HepG2 (cell line): ENCODE measurements around the gene TOP1. TPM values are rescaled to one million over a fixed set of nuclear protein-coding genes. Genes with fewer than 3 reads are reported as not detected.
A peak's percentile ranks its signal among the peaks of the same experiment; 100 is the strongest.

Experiments
- ARHGAP35 ChIP-seq: sonication (generic); formaldehyde crosslinking; IDR thresholded peaks from 2 replicates; pipeline ENCODE4 v1.9.0; 2022; ENCODE audit warnings: mild to moderate bottlenecking, inconsistent platforms, moderate library complexity, missing genetic modification reagents, borderline replicate concordance
- PITX1 ChIP-seq: sonication (generic); formaldehyde crosslinking; IDR thresholded peaks from 2 replicates; pipeline ENCODE4 v1.5.1; 2020; ENCODE audit warnings: mild to moderate bottlenecking, missing genetic modification reagents
- SOX13 ChIP-seq, 3 experiments: fragments of 450-650 bp in 1 of 3; sonication (generic) in 1 of 3; formaldehyde crosslinking in 1 of 3; IDR thresholded peaks in 2 of 3; conservative IDR thresholded peaks in 1 of 3; 2 replicates each; pipeline versions ENCODE4 v1.5.0 to v1.6.1; 2016 to 2020; ENCODE audit warnings: antibody characterized with exemption in 1 of 3, mild to moderate bottlenecking in 1 of 3, missing compliant biosample characterization in 1 of 3, missing genetic modification reagents in 1 of 3, moderate library complexity in 1 of 3
- polyA plus RNA-seq, 8 experiments: library from polyadenylated mRNA; depleted of rRNA in 3 of 8; stranded (reverse) in 7 of 8; unstranded in 1 of 8; fragments of >200 nt; fragmentation: Illumina TruSeq in 4 of 8; extraction: Trizol in 4 of 8; gene quantifications; 2 replicates each; pipeline versions ENCODE4 v1.2.1 to v1.2.3, GENCODE V29; 2011 to 2016; ENCODE audit warnings: low read depth in 4 of 8, missing spikeins in 1 of 8, mixed read lengths in 1 of 8; ENCODE audit not compliant: insufficient read depth in 1 of 8
- total RNA-seq, 5 experiments: library from RNA; depleted of rRNA; stranded (reverse); fragments of >200 nt; fragmentation: Illumina TruSeq; extraction: Trizol; gene quantifications; 2 replicates each; pipeline ENCODE4 v1.2.3, GENCODE V29; 2016; ENCODE audit warnings: low read depth in 1 of 5
- TF ChIP-seq, protein P1 (sequence below): sonication (generic); formaldehyde crosslinking; IDR thresholded peaks from one replicate; pipeline ENCODE4 v1.5.1; 2020; ENCODE audit warnings: mild to moderate bottlenecking, missing genetic modification reagents; ENCODE audit errors: not compliant biosample characterization

TOP1 gene
- total and polyA plus RNA-seq, 2 of the 13 experiments (the other 11 are each of a cell fraction or from before 2014, with no cell fraction given), result 10.2 to 19.4 TPM

GRCh38 chr20:41009946-41010345, 18.7 kb upstream of the TOP1 start (continued):
- TF ChIP-seq, protein P1, sequence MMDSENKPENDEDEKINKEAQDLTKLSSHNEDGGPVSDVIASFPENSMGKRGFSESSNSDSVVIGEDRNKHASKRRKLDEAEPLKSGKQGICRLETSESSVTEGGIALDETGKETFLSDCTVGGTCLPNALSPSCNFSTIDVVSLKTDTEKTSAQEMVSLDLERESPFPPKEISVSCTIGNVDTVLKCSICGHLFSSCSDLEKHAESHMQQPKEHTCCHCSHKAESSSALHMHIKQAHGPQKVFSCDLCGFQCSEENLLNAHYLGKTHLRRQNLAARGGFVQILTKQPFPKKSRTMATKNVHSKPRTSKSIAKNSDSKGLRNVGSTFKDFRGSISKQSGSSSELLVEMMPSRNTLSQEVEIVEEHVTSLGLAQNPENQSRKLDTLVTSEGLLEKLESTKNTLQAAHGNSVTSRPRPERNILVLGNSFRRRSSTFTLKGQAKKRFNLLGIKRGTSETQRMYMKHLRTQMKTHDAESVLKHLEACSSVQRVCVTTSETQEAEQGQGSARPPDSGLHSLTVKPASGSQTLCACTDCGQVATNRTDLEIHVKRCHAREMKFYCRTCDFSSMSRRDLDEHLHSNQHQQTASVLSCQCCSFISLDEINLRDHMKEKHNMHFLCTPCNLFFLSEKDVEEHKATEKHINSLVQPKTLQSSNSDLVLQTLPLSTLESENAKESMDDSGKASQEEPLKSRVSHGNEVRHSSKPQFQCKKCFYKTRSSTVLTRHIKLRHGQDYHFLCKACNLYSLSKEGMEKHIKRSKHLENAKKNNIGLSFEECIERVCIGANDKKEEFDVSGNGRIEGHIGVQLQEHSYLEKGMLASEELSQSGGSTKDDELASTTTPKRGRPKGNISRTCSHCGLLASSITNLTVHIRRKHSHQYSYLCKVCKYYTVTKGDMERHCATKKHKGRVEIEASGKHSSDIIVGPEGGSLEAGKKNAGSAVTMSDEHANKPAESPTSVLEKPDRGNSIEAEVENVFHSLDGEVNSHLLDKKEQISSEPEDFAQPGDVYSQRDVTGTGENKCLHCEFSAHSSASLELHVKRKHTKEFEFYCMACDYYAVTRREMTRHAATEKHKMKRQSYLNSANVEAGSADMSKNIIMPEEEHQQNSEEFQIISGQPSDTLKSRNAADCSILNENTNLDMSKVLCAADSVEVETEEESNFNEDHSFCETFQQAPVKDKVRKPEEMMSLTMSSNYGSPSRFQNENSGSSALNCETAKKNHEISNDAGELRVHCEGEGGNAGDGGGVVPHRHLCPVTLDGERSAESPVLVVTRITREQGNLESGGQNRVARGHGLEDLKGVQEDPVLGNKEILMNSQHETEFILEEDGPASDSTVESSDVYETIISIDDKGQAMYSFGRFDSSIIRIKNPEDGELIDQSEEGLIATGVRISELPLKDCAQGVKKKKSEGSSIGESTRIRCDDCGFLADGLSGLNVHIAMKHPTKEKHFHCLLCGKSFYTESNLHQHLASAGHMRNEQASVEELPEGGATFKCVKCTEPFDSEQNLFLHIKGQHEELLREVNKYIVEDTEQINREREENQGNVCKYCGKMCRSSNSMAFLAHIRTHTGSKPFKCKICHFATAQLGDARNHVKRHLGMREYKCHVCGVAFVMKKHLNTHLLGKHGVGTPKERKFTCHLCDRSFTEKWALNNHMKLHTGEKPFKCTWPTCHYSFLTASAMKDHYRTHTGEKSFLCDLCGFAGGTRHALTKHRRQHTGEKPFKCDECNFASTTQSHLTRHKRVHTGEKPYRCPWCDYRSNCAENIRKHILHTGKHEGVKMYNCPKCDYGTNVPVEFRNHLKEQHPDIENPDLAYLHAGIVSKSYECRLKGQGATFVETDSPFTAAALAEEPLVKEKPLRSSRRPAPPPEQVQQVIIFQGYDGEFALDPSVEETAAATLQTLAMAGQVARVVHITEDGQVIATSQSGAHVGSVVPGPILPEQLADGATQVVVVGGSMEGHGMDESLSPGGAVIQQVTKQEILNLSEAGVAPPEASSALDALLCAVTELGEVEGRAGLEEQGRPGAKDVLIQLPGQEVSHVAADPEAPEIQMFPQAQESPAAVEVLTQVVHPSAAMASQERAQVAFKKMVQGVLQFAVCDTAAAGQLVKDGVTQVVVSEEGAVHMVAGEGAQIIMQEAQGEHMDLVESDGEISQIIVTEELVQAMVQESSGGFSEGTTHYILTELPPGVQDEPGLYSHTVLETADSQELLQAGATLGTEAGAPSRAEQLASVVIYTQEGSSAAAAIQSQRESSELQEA, result no peak
- no peak for TF ChIP-seq ARHGAP35
- peak; percentile 35; the same call in 1 of the 2 replicates for TF ChIP-seq PITX1 (CRISPR knock-in tag)
- no peak for TF ChIP-seq SOX13 (IDR thresholded peaks at IDR 0.05)
- 0 out of 4 replicates have a peak, but pooled peaks of 1 of the 2 experiments have one; percentile 9 for TF ChIP-seq SOX13 (CRISPR knock-in tag; conservative IDR thresholded peaks at IDR 0.05 in 1 of 2, IDR thresholded peaks at IDR 0.05 in 1 of 2)
